Spleen (tissue), 7 donors: ENCODE measurements around the gene CNTNAP2.

Source experiments
- CTCF ChIP-seq, 11 experiments: fragments of 200-600 bp in 7 of 11; fragments of 450-650 bp in 4 of 11; sonication (generic) in 4 of 11; IDR thresholded peaks in 8 of 11; conservative IDR thresholded peaks in 3 of 11; 1 replicate in 7 of 11; 2 replicates in 4 of 11; pipeline versions ENCODE4 v1.4.0 to v1.8.0; 2016 to 2021; ENCODE audit warnings: antibody characterized with exemption in 11 of 11, inconsistent platforms in 4 of 11, mild to moderate bottlenecking in 1 of 11
- POLR2AphosphoS5 ChIP-seq, 3 donors: sonication (generic); formaldehyde crosslinking; IDR thresholded peaks; one replicate each; pipeline ENCODE4 v1.5.1; 2017; ENCODE audit warnings: antibody characterized with exemption in 3 of 3
- donor health status: DM: no; HTN: no; CAD: no; lungs with moderate emphysema.
- donor health status: DM: no; HTN: no; CAD: no.
- donor health status: DM: no; HTN: no; CAD: no.

GRCh38 chr7:146424084-146424483 lies 307.5 kb downstream of the CNTNAP2 start:
- no peak for TF ChIP-seq CTCF (IDR thresholded peaks at IDR 0.05 in 8 of 11, conservative IDR thresholded peaks at IDR 0.05 in 3 of 11)
- no peak for TF ChIP-seq POLR2AphosphoS5 (IDR thresholded peaks at IDR 0.05)
